Measurements from ENCODE around the gene TYK2. TPM values are rescaled to one million over a fixed set of nuclear protein-coding genes. Genes with fewer than 3 reads are reported as not detected.

TYK2 gene
- total and polyA plus RNA-seq, 2 of the 13 experiments (the other 11 are each of a cell fraction or from before 2014, with no cell fraction given): 38.8 to 60.1 TPM

DNA sequence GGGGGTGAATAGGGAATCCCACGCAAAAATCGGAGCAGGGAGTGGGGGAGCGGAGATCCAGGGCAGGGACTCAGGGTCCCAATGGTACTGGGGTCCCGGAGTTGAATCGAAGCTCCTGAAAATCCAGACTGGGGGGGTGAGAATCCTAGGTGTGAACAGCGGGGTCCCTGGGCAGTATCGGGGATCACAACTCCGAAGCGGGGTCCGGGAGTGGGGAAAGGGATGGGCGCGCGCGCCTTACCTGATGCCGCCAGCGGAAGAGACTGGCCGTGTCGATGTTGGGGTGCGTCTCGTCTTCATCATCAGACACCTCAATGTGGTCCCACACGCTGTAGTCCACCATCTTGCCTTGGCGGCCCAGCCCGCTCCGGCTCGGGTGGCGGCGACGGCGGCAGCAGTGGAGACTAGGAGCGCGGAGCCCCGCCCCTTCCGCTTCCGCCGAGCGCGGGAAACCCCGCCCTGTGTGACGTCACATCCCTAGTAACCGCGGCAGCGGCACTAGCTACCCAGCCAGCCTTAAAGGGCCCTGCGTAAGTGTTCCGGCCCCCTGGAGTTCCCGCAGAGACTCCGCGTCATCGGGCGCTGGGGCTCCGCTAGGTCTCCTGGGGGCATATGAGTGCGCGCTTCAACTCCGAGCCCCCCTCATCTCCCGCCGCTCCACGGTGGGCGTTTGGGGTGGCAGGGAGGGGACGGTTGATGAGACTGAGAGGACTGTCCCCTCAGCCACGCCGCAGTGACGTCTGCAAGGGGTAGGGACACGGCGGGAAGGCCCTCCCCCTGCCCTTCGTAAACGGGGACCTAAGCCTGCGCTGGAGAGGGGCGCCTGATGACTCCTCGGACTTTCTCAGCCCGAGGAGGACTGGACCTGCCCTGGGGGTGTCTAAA lies 23.0 kb upstream of the TYK2 start, which contains the start of gene CDC37 (continued):
- TF ChIP-seq ZFY (CRISPR knock-in tag; IDR thresholded peaks at IDR 0.05) (peak; percentile 80), TBX3 (IDR thresholded peaks at IDR 0.05; ENCODE audit: borderline replicate concordance) (no peak), ZNF772 (CRISPR knock-in tag; IDR thresholded peaks at IDR 0.05) (0 out of 2 replicates have a peak, but pooled peaks have one; percentile 22), TP53 (CRISPR knock-in tag; conservative IDR thresholded peaks at IDR 0.05) (no peak; the same call in 1 of the 2 replicates), SRSF4 (IDR thresholded peaks at IDR 0.05; ENCODE audit: low read depth, low read length, poor library complexity, severe bottlenecking) (no peak), ZSCAN29 (CRISPR knock-in tag; conservative IDR thresholded peaks at IDR 0.05) (0 out of 2 replicates have a peak, but pooled peaks have one; percentile 14), HNRNPL (IDR thresholded peaks at IDR 0.05; ENCODE audit: low read depth, low read length) (no peak), SOX6 (IDR thresholded peaks at IDR 0.05) (no peak), SOX6 (CRISPR knock-in tag; IDR thresholded peaks at IDR 0.05) (no peak; the same call in 1 of the 2 replicates), EED (CRISPR knock-in tag; IDR thresholded peaks at IDR 0.05) (peak; percentile 79), KDM6A (CRISPR knock-in tag; IDR thresholded peaks at IDR 0.05; ENCODE audit: low read depth) (no peak), SP5 (CRISPR knock-in tag; IDR thresholded peaks at IDR 0.05; ENCODE audit: borderline replicate concordance, low read depth) (peak; percentile 42; the same call in 1 of the 2 replicates)
- TF ChIP-seq, protein P1, sequence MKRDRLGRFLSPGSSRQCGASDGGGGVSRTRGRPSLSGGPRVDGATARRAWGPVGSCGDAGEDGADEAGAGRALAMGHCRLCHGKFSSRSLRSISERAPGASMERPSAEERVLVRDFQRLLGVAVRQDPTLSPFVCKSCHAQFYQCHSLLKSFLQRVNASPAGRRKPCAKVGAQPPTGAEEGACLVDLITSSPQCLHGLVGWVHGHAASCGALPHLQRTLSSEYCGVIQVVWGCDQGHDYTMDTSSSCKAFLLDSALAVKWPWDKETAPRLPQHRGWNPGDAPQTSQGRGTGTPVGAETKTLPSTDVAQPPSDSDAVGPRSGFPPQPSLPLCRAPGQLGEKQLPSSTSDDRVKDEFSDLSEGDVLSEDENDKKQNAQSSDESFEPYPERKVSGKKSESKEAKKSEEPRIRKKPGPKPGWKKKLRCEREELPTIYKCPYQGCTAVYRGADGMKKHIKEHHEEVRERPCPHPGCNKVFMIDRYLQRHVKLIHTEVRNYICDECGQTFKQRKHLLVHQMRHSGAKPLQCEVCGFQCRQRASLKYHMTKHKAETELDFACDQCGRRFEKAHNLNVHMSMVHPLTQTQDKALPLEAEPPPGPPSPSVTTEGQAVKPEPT (CRISPR knock-in tag; IDR thresholded peaks at IDR 0.05; ENCODE audit: low read depth): no peak; the same call in 1 of the 2 replicates
- TF ChIP-seq, protein P2, sequence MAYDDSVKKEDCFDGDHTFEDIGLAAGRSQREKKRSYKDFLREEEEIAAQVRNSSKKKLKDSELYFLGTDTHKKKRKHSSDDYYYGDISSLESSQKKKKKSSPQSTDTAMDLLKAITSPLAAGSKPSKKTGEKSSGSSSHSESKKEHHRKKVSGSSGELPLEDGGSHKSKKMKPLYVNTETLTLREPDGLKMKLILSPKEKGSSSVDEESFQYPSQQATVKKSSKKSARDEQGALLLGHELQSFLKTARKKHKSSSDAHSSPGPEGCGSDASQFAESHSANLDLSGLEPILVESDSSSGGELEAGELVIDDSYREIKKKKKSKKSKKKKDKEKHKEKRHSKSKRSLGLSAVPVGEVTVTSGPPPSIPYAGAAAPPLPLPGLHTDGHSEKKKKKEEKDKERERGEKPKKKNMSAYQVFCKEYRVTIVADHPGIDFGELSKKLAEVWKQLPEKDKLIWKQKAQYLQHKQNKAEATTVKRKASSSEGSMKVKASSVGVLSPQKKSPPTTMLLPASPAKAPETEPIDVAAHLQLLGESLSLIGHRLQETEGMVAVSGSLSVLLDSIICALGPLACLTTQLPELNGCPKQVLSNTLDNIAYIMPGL (CRISPR knock-in tag; IDR thresholded peaks at IDR 0.05; ENCODE audit: borderline replicate concordance in 1 of 2, low read depth in 1 of 2): peak in 1 of 2 experiments; percentile 48; a peak in 1 of 4 replicates
- TF ChIP-seq, protein P3, sequence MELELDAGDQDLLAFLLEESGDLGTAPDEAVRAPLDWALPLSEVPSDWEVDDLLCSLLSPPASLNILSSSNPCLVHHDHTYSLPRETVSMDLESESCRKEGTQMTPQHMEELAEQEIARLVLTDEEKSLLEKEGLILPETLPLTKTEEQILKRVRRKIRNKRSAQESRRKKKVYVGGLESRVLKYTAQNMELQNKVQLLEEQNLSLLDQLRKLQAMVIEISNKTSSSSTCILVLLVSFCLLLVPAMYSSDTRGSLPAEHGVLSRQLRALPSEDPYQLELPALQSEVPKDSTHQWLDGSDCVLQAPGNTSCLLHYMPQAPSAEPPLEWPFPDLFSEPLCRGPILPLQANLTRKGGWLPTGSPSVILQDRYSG (CRISPR knock-in tag; IDR thresholded peaks at IDR 0.05): no peak
- TF ChIP-seq, protein P4, sequence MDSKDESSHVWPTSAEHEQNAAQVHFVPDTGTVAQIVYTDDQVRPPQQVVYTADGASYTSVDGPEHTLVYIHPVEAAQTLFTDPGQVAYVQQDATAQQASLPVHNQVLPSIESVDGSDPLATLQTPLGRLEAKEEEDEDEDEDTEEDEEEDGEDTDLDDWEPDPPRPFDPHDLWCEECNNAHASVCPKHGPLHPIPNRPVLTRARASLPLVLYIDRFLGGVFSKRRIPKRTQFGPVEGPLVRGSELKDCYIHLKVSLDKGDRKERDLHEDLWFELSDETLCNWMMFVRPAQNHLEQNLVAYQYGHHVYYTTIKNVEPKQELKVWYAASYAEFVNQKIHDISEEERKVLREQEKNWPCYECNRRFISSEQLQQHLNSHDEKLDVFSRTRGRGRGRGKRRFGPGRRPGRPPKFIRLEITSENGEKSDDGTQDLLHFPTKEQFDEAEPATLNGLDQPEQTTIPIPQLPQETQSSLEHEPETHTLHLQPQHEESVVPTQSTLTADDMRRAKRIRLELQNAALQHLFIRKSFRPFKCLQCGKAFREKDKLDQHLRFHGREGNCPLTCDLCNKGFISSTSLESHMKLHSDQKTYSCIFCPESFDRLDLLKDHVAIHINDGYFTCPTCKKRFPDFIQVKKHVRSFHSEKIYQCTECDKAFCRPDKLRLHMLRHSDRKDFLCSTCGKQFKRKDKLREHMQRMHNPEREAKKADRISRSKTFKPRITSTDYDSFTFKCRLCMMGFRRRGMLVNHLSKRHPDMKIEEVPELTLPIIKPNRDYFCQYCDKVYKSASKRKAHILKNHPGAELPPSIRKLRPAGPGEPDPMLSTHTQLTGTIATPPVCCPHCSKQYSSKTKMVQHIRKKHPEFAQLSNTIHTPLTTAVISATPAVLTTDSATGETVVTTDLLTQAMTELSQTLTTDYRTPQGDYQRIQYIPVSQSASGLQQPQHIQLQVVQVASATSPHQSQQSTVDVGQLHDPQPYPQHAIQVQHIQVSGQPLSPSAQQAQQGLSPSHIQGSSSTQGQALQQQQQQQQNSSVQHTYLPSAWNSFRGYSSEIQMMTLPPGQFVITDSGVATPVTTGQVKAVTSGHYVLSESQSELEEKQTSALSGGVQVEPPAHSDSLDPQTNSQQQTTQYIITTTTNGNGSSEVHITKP (CRISPR knock-in tag; IDR thresholded peaks at IDR 0.05; ENCODE audit: low read depth): peak; percentile 19; the same call in 1 of the 2 replicates
- TF ChIP-seq, protein P5, sequence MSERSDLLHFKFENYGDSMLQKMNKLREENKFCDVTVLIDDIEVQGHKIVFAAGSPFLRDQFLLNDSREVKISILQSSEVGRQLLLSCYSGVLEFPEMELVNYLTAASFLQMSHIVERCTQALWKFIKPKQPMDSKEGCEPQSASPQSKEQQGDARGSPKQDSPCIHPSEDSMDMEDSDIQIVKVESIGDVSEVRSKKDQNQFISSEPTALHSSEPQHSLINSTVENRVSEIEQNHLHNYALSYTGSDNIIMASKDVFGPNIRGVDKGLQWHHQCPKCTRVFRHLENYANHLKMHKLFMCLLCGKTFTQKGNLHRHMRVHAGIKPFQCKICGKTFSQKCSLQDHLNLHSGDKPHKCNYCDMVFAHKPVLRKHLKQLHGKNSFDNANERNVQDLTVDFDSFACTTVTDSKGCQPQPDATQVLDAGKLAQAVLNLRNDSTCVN (CRISPR knock-in tag; IDR thresholded peaks at IDR 0.05; ENCODE audit: borderline replicate concordance): 0 out of 2 replicates have a peak, but pooled peaks have one; percentile 35
